SK-N-SH treated with all-trans-retinoic acid at 6 μM for 48 hours (cell line): Measurements from ENCODE around the gene PRMT7.

ENCODE experiments used
- ATAC-seq: fragments of 200-7000 bp; cut with Tn5 transposase; 3 replicates; pipeline ENCODE4 v1.9.1; 2020; ENCODE audit warnings: mild to moderate bottlenecking, moderate library complexity
- ARNTL ChIP-seq: fragments of 450-650 bp; formaldehyde crosslinking; IDR thresholded peaks from 2 replicates; pipeline ENCODE4 v1.5.0; 2020; ENCODE audit warnings: low read depth, mild to moderate bottlenecking, moderate library complexity, borderline replicate concordance
- BACH2 ChIP-seq: fragments of 250-450 bp; sonication (Bioruptor Pico); IDR thresholded peaks from 2 replicates; pipeline ENCODE4 v1.9.0; 2021; ENCODE audit warnings: mild to moderate bottlenecking, borderline replicate concordance
- CREB5 ChIP-seq: fragments of 250-450 bp; sonication (Bioruptor Pico); IDR thresholded peaks from 2 replicates; pipeline ENCODE4 v1.5.1; 2020; ENCODE audit warnings: low read depth, mild to moderate bottlenecking, moderate library complexity
- CSDC2 ChIP-seq: fragments of 250-450 bp; sonication (Bioruptor Pico); IDR thresholded peaks from 2 replicates; pipeline ENCODE4 v1.5.0; 2020; ENCODE audit warnings: mild to moderate bottlenecking, moderate library complexity
- CSRNP3 ChIP-seq: fragments of 250-450 bp; sonication (Bioruptor Pico); IDR thresholded peaks from 2 replicates; pipeline ENCODE4 v1.5.1; 2021; ENCODE audit warnings: mild to moderate bottlenecking, moderate library complexity
- ESRRG ChIP-seq: fragments of 250-450 bp; sonication (Bioruptor Pico); IDR thresholded peaks from 2 replicates; pipeline ENCODE4 v1.6.1; 2021; ENCODE audit warnings: mild to moderate bottlenecking
- GLIS3 ChIP-seq: fragments of 250-450 bp; sonication (Bioruptor Pico); IDR thresholded peaks from 2 replicates; pipeline ENCODE4 v1.5.0; 2020; ENCODE audit warnings: mild to moderate bottlenecking, moderate library complexity
- ISL1 ChIP-seq: fragments of 250-450 bp; sonication (Bioruptor Pico); IDR thresholded peaks from 2 replicates; pipeline ENCODE4 v2.1.2; 2022; ENCODE audit warnings: mild to moderate bottlenecking, moderate library complexity
- OSR1 ChIP-seq: fragments of 250-450 bp; sonication (Bioruptor Pico); IDR thresholded peaks from 2 replicates; pipeline ENCODE4 v1.8.0; 2022; ENCODE audit warnings: moderate library complexity, mild to moderate bottlenecking, inconsistent platforms
- PATZ1 ChIP-seq: fragments of 250-450 bp; sonication (Bioruptor Pico); IDR thresholded peaks from 2 replicates; pipeline ENCODE4 v1.8.0; 2020; ENCODE audit warnings: mild to moderate bottlenecking, moderate library complexity, borderline replicate concordance
- RARB ChIP-seq: fragments of 250-450 bp; sonication (Bioruptor Pico); IDR thresholded peaks from 2 replicates; pipeline ENCODE4 v1.8.0; 2021; ENCODE audit warnings: mild to moderate bottlenecking, moderate library complexity
- SNAI2 ChIP-seq: fragments of 250-450 bp; sonication (Bioruptor Pico); IDR thresholded peaks from 2 replicates; pipeline ENCODE4 v1.5.0; 2020; ENCODE audit warnings: mild to moderate bottlenecking, moderate library complexity
- TCF4 ChIP-seq: fragments of 250-450 bp; sonication (Bioruptor Pico); IDR thresholded peaks from 2 replicates; pipeline ENCODE4 v1.8.0; 2021; ENCODE audit warnings: mild to moderate bottlenecking, moderate library complexity, borderline replicate concordance
- TOX ChIP-seq: fragments of 250-450 bp; sonication (Bioruptor Pico); IDR thresholded peaks from 2 replicates; pipeline ENCODE4 v1.8.0; 2021; ENCODE audit warnings: mild to moderate bottlenecking, moderate library complexity, borderline replicate concordance
- ZC3H10 ChIP-seq: fragments of 250-450 bp; sonication (Bioruptor Pico); IDR thresholded peaks from 2 replicates; pipeline ENCODE4 v1.5.1; 2021; ENCODE audit warnings: mild to moderate bottlenecking, moderate library complexity
- ZFP3 ChIP-seq: fragments of 250-450 bp; sonication (Bioruptor Pico); IDR thresholded peaks from 2 replicates; pipeline ENCODE4 v1.5.0; 2020; ENCODE audit warnings: mild to moderate bottlenecking, moderate library complexity
- ZFP30 ChIP-seq: fragments of 450-650 bp; formaldehyde crosslinking; IDR thresholded peaks from 2 replicates; pipeline ENCODE4 v1.5.0; 2022; ENCODE audit warnings: mild to moderate bottlenecking, moderate library complexity
- ZNF565 ChIP-seq: fragments of 450-650 bp; formaldehyde crosslinking; conservative IDR thresholded peaks from 2 replicates; pipeline ENCODE4 v1.5.0; 2020; ENCODE audit warnings: low read depth, mild to moderate bottlenecking, moderate library complexity
- ZNF70 ChIP-seq: fragments of 450-650 bp; formaldehyde crosslinking; IDR thresholded peaks from 2 replicates; pipeline ENCODE4 v1.5.0; 2020; ENCODE audit warnings: mild to moderate bottlenecking, moderate library complexity
- ZNF8 ChIP-seq: fragments of 450-650 bp; formaldehyde crosslinking; IDR thresholded peaks from 2 replicates; pipeline ENCODE4 v1.5.0; 2020; ENCODE audit warnings: mild to moderate bottlenecking, moderate library complexity
- TF ChIP-seq, protein P1 (sequence below): fragments of 250-450 bp; sonication (Bioruptor Pico); IDR thresholded peaks from 2 replicates; pipeline ENCODE4 v1.5.0; 2020; ENCODE audit warnings: mild to moderate bottlenecking, moderate library complexity
- TF ChIP-seq, protein P2 (sequence below): fragments of 250-450 bp; sonication (Bioruptor Pico); IDR thresholded peaks from 2 replicates; pipeline ENCODE4 v1.8.0; 2021; ENCODE audit warnings: low read depth, mild to moderate bottlenecking, moderate library complexity, borderline replicate concordance

The PRMT7 gene

GRCh38 chr16:68283801-68284598 lies 26.8 kb upstream of the PRMT7 start:
- TF ChIP-seq ZC3H10 (CRISPR knock-in tag) (no peak), SNAI2 (CRISPR knock-in tag) (no peak), CSDC2 (no peak), PATZ1 (no peak), RARB (no peak), BACH2 (CRISPR knock-in tag) (no peak), GLIS3 (CRISPR knock-in tag) (no peak), ZFP3 (CRISPR knock-in tag) (no peak), ZNF565 (CRISPR knock-in tag) (no peak), TCF4 (CRISPR knock-in tag) (no peak), CSRNP3 (CRISPR knock-in tag) (no peak), CREB5 (CRISPR knock-in tag) (no peak), ZFP30 (CRISPR knock-in tag) (no peak), OSR1 (no peak), ESRRG (no peak), ARNTL (CRISPR knock-in tag) (no peak), ISL1 (CRISPR knock-in tag) (no peak), TOX (no peak), ZNF8 (no peak)
- TF ChIP-seq, protein P1, sequence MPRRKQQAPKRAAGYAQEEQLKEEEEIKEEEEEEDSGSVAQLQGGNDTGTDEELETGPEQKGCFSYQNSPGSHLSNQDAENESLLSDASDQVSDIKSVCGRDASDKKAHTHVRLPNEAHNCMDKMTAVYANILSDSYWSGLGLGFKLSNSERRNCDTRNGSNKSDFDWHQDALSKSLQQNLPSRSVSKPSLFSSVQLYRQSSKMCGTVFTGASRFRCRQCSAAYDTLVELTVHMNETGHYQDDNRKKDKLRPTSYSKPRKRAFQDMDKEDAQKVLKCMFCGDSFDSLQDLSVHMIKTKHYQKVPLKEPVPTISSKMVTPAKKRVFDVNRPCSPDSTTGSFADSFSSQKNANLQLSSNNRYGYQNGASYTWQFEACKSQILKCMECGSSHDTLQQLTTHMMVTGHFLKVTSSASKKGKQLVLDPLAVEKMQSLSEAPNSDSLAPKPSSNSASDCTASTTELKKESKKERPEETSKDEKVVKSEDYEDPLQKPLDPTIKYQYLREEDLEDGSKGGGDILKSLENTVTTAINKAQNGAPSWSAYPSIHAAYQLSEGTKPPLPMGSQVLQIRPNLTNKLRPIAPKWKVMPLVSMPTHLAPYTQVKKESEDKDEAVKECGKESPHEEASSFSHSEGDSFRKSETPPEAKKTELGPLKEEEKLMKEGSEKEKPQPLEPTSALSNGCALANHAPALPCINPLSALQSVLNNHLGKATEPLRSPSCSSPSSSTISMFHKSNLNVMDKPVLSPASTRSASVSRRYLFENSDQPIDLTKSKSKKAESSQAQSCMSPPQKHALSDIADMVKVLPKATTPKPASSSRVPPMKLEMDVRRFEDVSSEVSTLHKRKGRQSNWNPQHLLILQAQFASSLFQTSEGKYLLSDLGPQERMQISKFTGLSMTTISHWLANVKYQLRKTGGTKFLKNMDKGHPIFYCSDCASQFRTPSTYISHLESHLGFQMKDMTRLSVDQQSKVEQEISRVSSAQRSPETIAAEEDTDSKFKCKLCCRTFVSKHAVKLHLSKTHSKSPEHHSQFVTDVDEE (CRISPR knock-in tag): no peak
- no peak for ATAC-seq

GRCh38 chr16:68284847-68285246 lies 26.0 kb upstream of the PRMT7 start:
- no peak for ATAC-seq
- TF ChIP-seq ZC3H10 (CRISPR knock-in tag): no peak
- no peak for TF ChIP-seq GLIS3 (CRISPR knock-in tag)
- no peak for TF ChIP-seq ISL1 (CRISPR knock-in tag)
- no peak for TF ChIP-seq CREB5 (CRISPR knock-in tag)
- no peak for TF ChIP-seq ESRRG
- TF ChIP-seq ZNF8: no peak
- no peak for TF ChIP-seq ARNTL (CRISPR knock-in tag)
- TF ChIP-seq, protein P1 (CRISPR knock-in tag): no peak
- no peak for TF ChIP-seq ZNF565 (CRISPR knock-in tag)
- TF ChIP-seq, protein P2, sequence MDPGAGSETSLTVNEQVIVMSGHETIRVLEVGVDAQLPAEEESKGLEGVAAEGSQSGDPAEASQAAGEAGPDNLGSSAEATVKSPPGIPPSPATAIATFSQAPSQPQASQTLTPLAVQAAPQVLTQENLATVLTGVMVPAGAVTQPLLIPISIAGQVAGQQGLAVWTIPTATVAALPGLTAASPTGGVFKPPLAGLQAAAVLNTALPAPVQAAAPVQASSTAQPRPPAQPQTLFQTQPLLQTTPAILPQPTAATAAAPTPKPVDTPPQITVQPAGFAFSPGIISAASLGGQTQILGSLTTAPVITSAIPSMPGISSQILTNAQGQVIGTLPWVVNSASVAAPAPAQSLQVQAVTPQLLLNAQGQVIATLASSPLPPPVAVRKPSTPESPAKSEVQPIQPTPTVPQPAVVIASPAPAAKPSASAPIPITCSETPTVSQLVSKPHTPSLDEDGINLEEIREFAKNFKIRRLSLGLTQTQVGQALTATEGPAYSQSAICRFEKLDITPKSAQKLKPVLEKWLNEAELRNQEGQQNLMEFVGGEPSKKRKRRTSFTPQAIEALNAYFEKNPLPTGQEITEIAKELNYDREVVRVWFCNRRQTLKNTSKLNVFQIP (CRISPR knock-in tag): no peak
- no peak for TF ChIP-seq CSDC2
- no peak for TF ChIP-seq SNAI2 (CRISPR knock-in tag)
- no peak for TF ChIP-seq TOX
- TF ChIP-seq ZFP30 (CRISPR knock-in tag): no peak
- TF ChIP-seq RARB: no peak
- no peak for TF ChIP-seq TCF4 (CRISPR knock-in tag)
- TF ChIP-seq PATZ1: no peak
- no peak for TF ChIP-seq OSR1
- no peak for TF ChIP-seq ZFP3 (CRISPR knock-in tag)
- TF ChIP-seq ZNF70 (CRISPR knock-in tag): no peak
